Astrocyte (in vitro differentiated cells and primary cell): ENCODE data around the gene PRSS8.

Source experiments
- CTCF ChIP-seq: IDR thresholded peaks from 2 replicates; pipeline ENCODE4 v1.5.1; 2011; ENCODE audit warnings: low read depth, mild to moderate bottlenecking, inconsistent platforms, low read length, moderate library complexity; ENCODE audit not compliant: insufficient read depth
- EZH2 ChIP-seq: IDR thresholded peaks from 2 replicates; pipeline ENCODE4 v1.6.1; 2012; ENCODE audit warnings: mild to moderate bottlenecking, low read length, inconsistent platforms; ENCODE audit not compliant: insufficient read depth

- TF ChIP-seq CTCF: no peak
- no peak for TF ChIP-seq EZH2
Measured at GRCh38 chr16:31109622-31110021, 25.9 kb downstream of the PRSS8 start.
